Tibial nerve (tissue), 4 donors: ENCODE measurements around the gene ABHD12. TPM values are rescaled to one million over a fixed set of nuclear protein-coding genes. Genes with fewer than 3 reads are reported as not detected.

ENCODE experiments used
- DNase-seq, 2 donors: peaks; one replicate each; pipeline ENCODE4 v3.0.0-alpha.2; 2019; ENCODE audit warnings: low spot score in 2 of 2
- H3K27ac ChIP-seq, 4 donors: fragments of 200-600 bp; sonication (generic) in 3 of 4; one replicate each; pipeline ENCODE4 v1.5.1; 2017 to 2019; ENCODE audit warnings: mild to moderate bottlenecking in 1 of 4
- H3K27me3 ChIP-seq, 2 donors: fragments of 200-600 bp; sonication (generic) in 1 of 2; one replicate each; pipeline versions ENCODE4 v1.5.1 to v1.6.0; 2017 to 2019
- H3K36me3 ChIP-seq, 3 donors: fragments of 200-600 bp; sonication (generic); one replicate each; pipeline ENCODE4 v1.5.1; 2018 to 2019
- H3K4me1 ChIP-seq, 4 donors: fragments of 200-600 bp; sonication (generic) in 3 of 4; one replicate each; pipeline ENCODE4 v1.5.1; 2017 to 2019
- H3K4me3 ChIP-seq, 4 donors: fragments of 200-600 bp; sonication (generic) in 3 of 4; one replicate each; pipeline ENCODE4 v1.5.1; 2017 to 2019; ENCODE audit warnings: mild to moderate bottlenecking in 1 of 4, moderate library complexity in 1 of 4
- H3K9me3 ChIP-seq, 4 donors: fragments of 200-600 bp; sonication (generic) in 3 of 4; one replicate each; pipeline ENCODE4 v1.5.1; 2017 to 2019
- EP300 ChIP-seq, 2 donors: sonication (generic); formaldehyde crosslinking; IDR thresholded peaks; one replicate each; pipeline ENCODE4 v1.6.1; 2017; ENCODE audit warnings: antibody characterized with exemption in 2 of 2, mild to moderate bottlenecking in 1 of 2
- POLR2A ChIP-seq, 2 donors: fragments of 450-650 bp; IDR thresholded peaks; one replicate each; pipeline ENCODE4 v1.6.1; 2017; ENCODE audit warnings: antibody characterized with exemption in 2 of 2, mild to moderate bottlenecking in 2 of 2, moderate library complexity in 2 of 2
- WGBS, 2 donors: methylation state at CpG; one replicate each; pipeline ENCODE4 v1.1.5; 2018; 5-methylcytosine and 5-hydroxymethylcytosine counted together
- total RNA-seq, 4 donors: library from RNA; depleted of rRNA; stranded (reverse); fragments of >200 nt; gene quantifications; one replicate each; pipeline ENCODE4 v1.1.0, GENCODE V29; 2016
- TF ChIP-seq, protein P1 (sequence below), 5 experiments: fragments of 200-600 bp in 3 of 5; fragments of 450-650 bp in 2 of 5; sonication (generic) in 3 of 5; IDR thresholded peaks; one replicate each; pipeline ENCODE4 v1.5.1; 2016 to 2019; ENCODE audit warnings: antibody characterized with exemption in 5 of 5, mild to moderate bottlenecking in 3 of 5, moderate library complexity in 2 of 5

ABHD12 gene
- total RNA-seq, 4 donors from 2014 or later = 67.2 to 116 (median 105) TPM

DNA sequence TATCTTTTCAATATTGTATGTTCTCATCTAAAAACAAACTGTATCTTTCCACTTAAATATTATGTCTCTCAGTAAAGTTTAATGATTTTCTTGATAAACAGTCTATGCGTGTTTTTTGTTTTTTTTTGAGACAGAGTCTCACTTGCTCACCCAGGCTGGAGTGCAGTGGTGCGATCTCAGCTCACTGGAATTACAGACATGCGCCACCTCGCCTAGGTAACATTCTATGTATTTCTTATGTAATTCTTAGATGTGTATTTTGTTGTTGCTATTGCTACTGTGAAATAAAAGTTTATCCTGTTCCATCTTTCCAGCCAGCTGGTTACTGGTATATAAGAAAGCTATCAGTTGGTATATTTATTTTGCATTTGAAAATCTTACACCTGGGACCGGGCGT, 29.4 kb downstream of the ABHD12 start:
- no peaks in the 10 kb centered on the region for H3K36me3 ChIP-seq
- peak overlapping the region in 2 of 4 donors; percentile 36 to 77 for H3K27ac ChIP-seq
- H3K9me3 ChIP-seq = no peaks in the 10 kb centered on the region
- peaks cover 0 to 25% (median 9%) of the 10 kb centered on the region in 4 donors for H3K4me1 ChIP-seq
- H3K27me3 ChIP-seq = no peaks in the 10 kb centered on the region
- WGBS, 2 donors = 84 to 86% methylated on average over 6 of the region's 6 CpGs
- DNase-seq = no peak
- no peak overlapping the region for H3K4me3 ChIP-seq
- TF ChIP-seq, protein P1, sequence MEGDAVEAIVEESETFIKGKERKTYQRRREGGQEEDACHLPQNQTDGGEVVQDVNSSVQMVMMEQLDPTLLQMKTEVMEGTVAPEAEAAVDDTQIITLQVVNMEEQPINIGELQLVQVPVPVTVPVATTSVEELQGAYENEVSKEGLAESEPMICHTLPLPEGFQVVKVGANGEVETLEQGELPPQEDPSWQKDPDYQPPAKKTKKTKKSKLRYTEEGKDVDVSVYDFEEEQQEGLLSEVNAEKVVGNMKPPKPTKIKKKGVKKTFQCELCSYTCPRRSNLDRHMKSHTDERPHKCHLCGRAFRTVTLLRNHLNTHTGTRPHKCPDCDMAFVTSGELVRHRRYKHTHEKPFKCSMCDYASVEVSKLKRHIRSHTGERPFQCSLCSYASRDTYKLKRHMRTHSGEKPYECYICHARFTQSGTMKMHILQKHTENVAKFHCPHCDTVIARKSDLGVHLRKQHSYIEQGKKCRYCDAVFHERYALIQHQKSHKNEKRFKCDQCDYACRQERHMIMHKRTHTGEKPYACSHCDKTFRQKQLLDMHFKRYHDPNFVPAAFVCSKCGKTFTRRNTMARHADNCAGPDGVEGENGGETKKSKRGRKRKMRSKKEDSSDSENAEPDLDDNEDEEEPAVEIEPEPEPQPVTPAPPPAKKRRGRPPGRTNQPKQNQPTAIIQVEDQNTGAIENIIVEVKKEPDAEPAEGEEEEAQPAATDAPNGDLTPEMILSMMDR (IDR thresholded peaks at IDR 0.05) = no peak
- TF ChIP-seq EP300 (IDR thresholded peaks at IDR 0.05) (no peak), POLR2A (IDR thresholded peaks at IDR 0.05) (no peak)

DNA sequence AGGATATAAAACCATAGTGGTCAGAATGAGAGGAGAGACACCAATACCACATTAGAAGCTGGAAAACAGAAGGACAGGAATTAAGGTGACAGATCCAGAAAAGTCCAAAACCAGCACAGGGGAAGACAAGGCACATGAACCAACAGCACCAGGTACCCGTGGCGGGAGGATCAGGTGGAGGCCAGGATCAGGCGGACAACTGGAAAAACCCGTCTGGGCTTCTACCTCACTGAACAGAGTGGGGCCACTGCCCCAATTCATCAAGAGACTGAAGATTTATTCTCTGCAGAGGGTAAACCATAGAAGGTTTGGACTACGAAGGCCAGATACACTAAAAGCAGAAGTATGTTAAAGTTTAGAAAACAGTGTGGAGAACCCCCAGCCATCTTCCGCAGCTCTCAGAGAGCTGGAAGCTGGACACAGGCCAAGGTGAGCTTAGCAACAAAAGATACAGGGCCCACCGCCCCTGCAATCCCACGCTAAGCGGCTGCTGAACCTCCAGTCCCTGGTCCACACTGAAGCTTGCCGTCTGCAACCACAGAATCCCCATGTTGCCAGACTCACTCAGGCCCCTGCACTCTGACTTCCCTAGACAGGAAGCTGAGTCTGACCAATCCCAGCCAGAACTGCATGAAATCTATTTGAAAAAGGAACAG, 29.9 kb downstream of the ABHD12 start:
- peaks cover 0 to 30% (median 11%) of the 10 kb centered on the region in 4 donors for H3K4me1 ChIP-seq
- TF ChIP-seq EP300 (IDR thresholded peaks at IDR 0.05) = no peak
- TF ChIP-seq, protein P1 (IDR thresholded peaks at IDR 0.05) = no peak
- TF ChIP-seq POLR2A (IDR thresholded peaks at IDR 0.05) = no peak
- WGBS, 2 donors = 44 to 53% methylated on average over 10 of the region's 10 CpGs
- peak overlapping the region in 2 of 4 donors; percentile 36 to 77 for H3K27ac ChIP-seq
- H3K4me3 ChIP-seq = no peak overlapping the region
- no peaks in the 10 kb centered on the region for H3K9me3 ChIP-seq
- H3K27me3 ChIP-seq = no peaks in the 10 kb centered on the region
- no peaks in the 10 kb centered on the region for H3K36me3 ChIP-seq
- DNase-seq = no peak

DNA sequence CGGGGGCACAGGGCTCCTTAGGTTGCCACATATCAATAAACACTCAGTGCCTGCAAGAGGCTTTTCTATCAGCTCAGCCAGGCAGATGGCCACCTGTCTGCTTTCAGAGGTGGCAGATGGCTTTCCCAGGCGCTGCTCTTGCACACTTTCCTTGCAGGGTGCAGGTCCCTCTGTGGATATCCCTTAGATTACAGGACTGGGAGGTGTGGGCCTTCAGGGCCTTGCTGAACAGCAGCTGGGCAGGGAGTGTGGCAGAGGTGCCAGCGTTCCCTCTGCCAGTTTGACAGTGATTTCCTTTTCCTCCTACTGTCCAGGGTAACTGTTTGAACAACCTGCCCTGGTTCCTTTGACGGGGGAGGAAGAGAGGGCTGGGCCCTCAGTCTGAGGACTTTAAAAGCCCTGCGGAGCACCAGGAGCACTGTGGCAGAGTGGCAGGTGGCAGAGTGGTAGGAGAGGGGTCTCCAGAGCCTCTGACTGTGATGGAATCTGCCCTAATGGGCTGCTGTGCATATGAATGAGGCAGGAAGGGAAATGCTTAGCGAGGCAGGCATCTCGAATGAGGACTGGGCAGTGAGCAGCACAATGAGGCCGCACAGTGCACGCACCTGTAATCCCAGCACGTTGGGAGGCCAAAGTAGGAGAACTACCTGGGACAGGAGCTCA, 34.2 kb downstream of the ABHD12 start:
- no peaks in the 10 kb centered on the region for H3K27me3 ChIP-seq
- no peaks in the 10 kb centered on the region for H3K9me3 ChIP-seq
- no peak for DNase-seq
- WGBS, 2 donors = 72 to 77% methylated on average over 8 to 10 of the region's 10 CpGs
- H3K36me3 ChIP-seq = no peaks in the 10 kb centered on the region
- TF ChIP-seq, protein P1 (IDR thresholded peaks at IDR 0.05) = no peak
- TF ChIP-seq POLR2A (IDR thresholded peaks at IDR 0.05) (no peak), EP300 (IDR thresholded peaks at IDR 0.05) (no peak)
- H3K27ac ChIP-seq = peak overlapping the region in 3 of 4 donors; percentile 26 to 49 (median 29)
- peaks cover 0 to 54% (median 17%) of the 10 kb centered on the region in 4 donors for H3K4me1 ChIP-seq
- no peak overlapping the region for H3K4me3 ChIP-seq

DNA sequence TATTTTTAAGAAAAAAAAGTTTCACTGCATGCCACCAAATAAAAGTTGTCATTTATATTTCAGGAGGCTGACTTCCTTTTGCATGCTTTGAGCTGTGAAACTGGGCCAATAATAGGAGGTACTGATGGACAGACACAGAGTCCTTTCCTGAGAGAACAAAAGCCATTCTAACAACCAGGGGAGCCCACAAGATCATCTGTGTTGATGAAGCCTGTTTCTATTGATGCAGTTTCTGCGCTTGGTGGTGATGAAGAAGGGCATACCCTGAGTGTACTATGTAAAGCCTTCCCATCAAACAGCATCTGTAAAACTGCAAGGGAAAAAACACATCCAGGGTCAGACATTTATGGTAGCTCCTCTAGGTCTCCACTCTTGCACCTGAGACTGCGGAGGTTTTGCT, 34.8 kb downstream of the ABHD12 start:
- no peak for DNase-seq
- peaks cover 0 to 50% (median 15%) of the 10 kb centered on the region in 4 donors for H3K4me1 ChIP-seq
- no peaks in the 10 kb centered on the region for H3K9me3 ChIP-seq

More for the DNA sequence above, 34.8 kb downstream of the ABHD12 start:
- TF ChIP-seq EP300 (IDR thresholded peaks at IDR 0.05) (no peak), POLR2A (IDR thresholded peaks at IDR 0.05) (no peak)
- TF ChIP-seq, protein P1 (IDR thresholded peaks at IDR 0.05) = no peak
- H3K27me3 ChIP-seq = no peaks in the 10 kb centered on the region
- no peaks in the 10 kb centered on the region for H3K36me3 ChIP-seq
- H3K4me3 ChIP-seq = no peak overlapping the region
- 92 to 100% methylated on average over 2 of the region's 2 CpGs for WGBS, 2 donors
- peak overlapping the region in 3 of 4 donors; percentile 29 to 76 (median 49) for H3K27ac ChIP-seq
